H9 (cell line): ENCODE measurements around the gene PHOX2B. TPM values are rescaled to one million over a fixed set of nuclear protein-coding genes. Genes with fewer than 3 reads are reported as not detected.

Source experiments
- DNase-seq: peaks from one replicate; pipeline ENCODE4 v3.0.0-alpha.2; 2017
- H2AFZ ChIP-seq: one replicate; pipeline ENCODE4 v1.6.1; 2013; ENCODE audit warnings: mild to moderate bottlenecking, low read length, control low read depth, moderate library complexity
- H2AK5ac ChIP-seq: 2 replicates; pipeline ENCODE4 v1.6.1; 2013; ENCODE audit warnings: low read length, control low read depth, mixed read lengths; ENCODE audit not compliant: insufficient read length
- H2BK120ac ChIP-seq: one replicate; pipeline ENCODE4 v1.6.1; 2013; ENCODE audit warnings: low read depth, mild to moderate bottlenecking, low read length, control low read depth, inconsistent platforms; ENCODE audit not compliant: poor library complexity, severe bottlenecking
- H2BK12ac ChIP-seq: 2 replicates; pipeline ENCODE4 v1.6.1; 2013; ENCODE audit warnings: low read length, control low read depth, mixed read lengths, low read depth; ENCODE audit not compliant: insufficient read length
- H2BK15ac ChIP-seq: 2 replicates; pipeline ENCODE4 v1.6.1; 2013; ENCODE audit warnings: low read depth, low read length, control low read depth
- H2BK20ac ChIP-seq: one replicate; pipeline ENCODE4 v1.6.1; 2013; ENCODE audit warnings: low read depth, mild to moderate bottlenecking, low read length, control low read depth, inconsistent platforms; ENCODE audit not compliant: poor library complexity, severe bottlenecking
- H2BK5ac ChIP-seq: 2 replicates; pipeline ENCODE4 v1.6.1; 2013; ENCODE audit warnings: low read length, control low read depth, mixed read lengths; ENCODE audit not compliant: insufficient read length
- H3K14ac ChIP-seq: 2 replicates; pipeline ENCODE4 v1.6.1; 2013; ENCODE audit warnings: low read length, control low read depth; ENCODE audit not compliant: insufficient read depth
- H3K18ac ChIP-seq: 2 replicates; pipeline ENCODE4 v1.6.1; 2013; ENCODE audit warnings: low read depth, mild to moderate bottlenecking, mixed read lengths, low read length, control low read depth; ENCODE audit not compliant: insufficient read length
- H3K23ac ChIP-seq: 2 replicates; pipeline ENCODE4 v1.6.1; 2013; ENCODE audit warnings: low read length, control low read depth, mixed read lengths, low read depth; ENCODE audit not compliant: insufficient read length
- H3K23me2 ChIP-seq: 2 replicates; pipeline ENCODE4 v1.6.1; 2013; ENCODE audit warnings: low read depth, mild to moderate bottlenecking, mixed read lengths, low read length, control low read depth; ENCODE audit not compliant: insufficient read length, poor library complexity, severe bottlenecking
- H3K27ac ChIP-seq: 2 replicates; pipeline ENCODE4 v1.5.1; 2013; ENCODE audit warnings: low read length, control low read depth, mixed read lengths, low read depth; ENCODE audit not compliant: insufficient read length
- H3K27me3 ChIP-seq: 2 replicates; pipeline ENCODE4 v1.6.1; 2013; ENCODE audit warnings: low read length, control low read depth, inconsistent platforms; ENCODE audit not compliant: insufficient read depth
- H3K4ac ChIP-seq: 2 replicates; pipeline ENCODE4 v1.6.1; 2013; ENCODE audit warnings: low read depth, mild to moderate bottlenecking, control low read depth, inconsistent platforms, low read length, moderate library complexity
- H3K4me1 ChIP-seq: 2 replicates; pipeline ENCODE4 v1.6.1; 2013; ENCODE audit warnings: low read length, control low read depth, inconsistent platforms; ENCODE audit not compliant: insufficient read depth
- H3K4me2 ChIP-seq: 2 replicates; pipeline ENCODE4 v1.6.1; 2013; ENCODE audit warnings: low read length, control low read depth, mixed read lengths; ENCODE audit not compliant: insufficient read length, insufficient read depth
- H3K56ac ChIP-seq: 2 replicates; pipeline ENCODE4 v1.6.1; 2013; ENCODE audit warnings: low read depth, mild to moderate bottlenecking, mixed read lengths, low read length, control low read depth; ENCODE audit not compliant: insufficient read length
- H3K79me1 ChIP-seq: 2 replicates; pipeline ENCODE4 v1.6.1; 2013; ENCODE audit warnings: low read depth, mild to moderate bottlenecking, moderate library complexity, low read length, control low read depth, inconsistent platforms; ENCODE audit not compliant: insufficient read depth, poor library complexity, severe bottlenecking
- H3K79me2 ChIP-seq: 2 replicates; pipeline ENCODE4 v1.6.1; 2013; ENCODE audit warnings: low read length, control low read depth, inconsistent platforms; ENCODE audit not compliant: insufficient read depth
- H3K9ac ChIP-seq: 2 replicates; pipeline ENCODE4 v1.6.1; 2013; ENCODE audit warnings: low read length, control low read depth, mixed read lengths; ENCODE audit not compliant: insufficient read length; ENCODE audit errors: extremely low read depth
- H3K9me3 ChIP-seq: one replicate; pipeline ENCODE4 v1.6.1; 2013; ENCODE audit warnings: low read depth, low read length, inconsistent platforms; ENCODE audit not compliant: control insufficient read depth
- H3T11ph ChIP-seq: one replicate; pipeline ENCODE4 v1.6.1; 2013; ENCODE audit warnings: mild to moderate bottlenecking, low read length, control low read depth, inconsistent platforms
- H4K20me1 ChIP-seq: one replicate; pipeline ENCODE4 v1.6.1; 2013; ENCODE audit not compliant: control insufficient read depth, insufficient read length, insufficient read depth
- H4K5ac ChIP-seq: 2 replicates; pipeline ENCODE4 v1.6.1; 2013; ENCODE audit warnings: low read depth, mild to moderate bottlenecking, mixed read lengths, low read length, control low read depth; ENCODE audit not compliant: insufficient read length
- H4K8ac ChIP-seq: replicated peaks from 2 replicates; pipeline ENCODE4 v1.6.1; 2013; ENCODE audit warnings: low read length, control low read depth, mixed read lengths, low read depth; ENCODE audit not compliant: insufficient read length
- H4K91ac ChIP-seq: 2 replicates; pipeline ENCODE4 v1.6.1; 2013; ENCODE audit warnings: low read depth, mild to moderate bottlenecking, moderate library complexity, mixed read lengths, low read length, control low read depth; ENCODE audit not compliant: insufficient read length
- H3K27ac Mint-ChIP-seq, 3 experiments: 2 replicates in 2 of 3; 3 replicates in 1 of 3; pipeline ENCODE4 v1.8.0; 2020 to 2021; ENCODE audit warnings: mixed read lengths in 3 of 3, mild to moderate bottlenecking in 1 of 3, moderate library complexity in 1 of 3
- H3K27me3 Mint-ChIP-seq: 2 replicates; pipeline ENCODE4 v1.8.0; 2021; ENCODE audit warnings: low read depth, mild to moderate bottlenecking, moderate library complexity, mixed read lengths
- H3K36me3 Mint-ChIP-seq, 3 experiments: 2 replicates in 2 of 3; 3 replicates in 1 of 3; pipeline ENCODE4 v1.8.0; 2020 to 2021; ENCODE audit warnings: low read depth in 3 of 3, mixed read lengths in 3 of 3; ENCODE audit not compliant: insufficient read depth in 1 of 3
- H3K4me1 Mint-ChIP-seq, 2 experiments: 2 replicates each; pipeline ENCODE4 v1.8.0; 2020; ENCODE audit warnings: mixed read lengths in 2 of 2
- H3K4me3 Mint-ChIP-seq, 2 experiments: 2 replicates in 1 of 2; 3 replicates in 1 of 2; pipeline ENCODE4 v1.8.0; 2020 to 2021; ENCODE audit warnings: mild to moderate bottlenecking in 2 of 2, mixed read lengths in 2 of 2, moderate library complexity in 1 of 2
- H3K9me3 Mint-ChIP-seq, 2 experiments: 2 replicates in 1 of 2; 3 replicates in 1 of 2; pipeline ENCODE4 v1.8.0; 2020; ENCODE audit warnings: mild to moderate bottlenecking in 2 of 2, mixed read lengths in 2 of 2, moderate library complexity in 1 of 2
- WGBS: extraction: QIAGEN DNeasy Blood & Tissue Kit; methylation state at CpG from one replicate; pipeline ENCODE4 v1.1.7; 2013; ENCODE audit warnings: missing lambda C conversion rate, low lambda C conversion rate, mixed read lengths; ENCODE audit not compliant: insufficient read length; ENCODE audit errors: extremely low coverage; 5-methylcytosine and 5-hydroxymethylcytosine counted together
- total RNA-seq: library from RNA; stranded (reverse); gene quantifications from 2 replicates; pipeline ENCODE4 v1.2.1, GENCODE V29; 2021
- TF ChIP-seq, protein P1 (sequence below): fragments of 200-600 bp; sonication (generic); conservative IDR thresholded peaks from 3 replicates; pipeline ENCODE4 v1.8.0; 2021; ENCODE audit warnings: antibody characterized with exemption, mild to moderate bottlenecking

Gene PHOX2B
- total RNA-seq, 1 experiment from 2014 or later = not detected

DNA sequence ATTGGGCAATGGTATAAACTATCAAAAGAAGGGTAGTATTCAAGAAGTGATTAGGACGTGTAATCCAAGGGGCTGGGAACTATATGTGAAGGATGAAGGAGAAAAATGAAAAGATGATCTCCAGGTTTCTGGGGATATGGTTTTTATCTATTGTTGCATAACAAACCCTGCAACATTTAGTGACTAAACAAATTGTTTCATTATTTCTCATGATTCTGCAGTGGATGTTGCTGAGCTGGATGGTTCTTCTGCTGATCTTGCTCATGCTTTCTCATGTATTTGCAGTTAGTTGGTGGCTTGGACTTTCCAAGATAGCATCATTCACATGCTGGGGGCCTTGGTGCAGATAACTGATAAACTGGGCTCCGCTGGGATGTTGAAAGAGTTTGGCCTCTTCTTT, 29.1 kb downstream of the PHOX2B start:
- H4K91ac ChIP-seq = no peak overlapping the region
- H2AK5ac ChIP-seq = no peak overlapping the region
- Mint-ChIP-seq H3K27me3 (peaks cover 73% of the 10 kb centered on the region), H3K4me3 (no peak overlapping the region), H3K27ac (no peak overlapping the region), H3K4me1 (no peaks in the 10 kb centered on the region), H3K36me3 (no peaks in the 10 kb centered on the region), H3K9me3 (no peaks in the 10 kb centered on the region)
- no peak overlapping the region for H3K27ac ChIP-seq
- H3K14ac ChIP-seq = no peak overlapping the region
- H3K27me3 ChIP-seq = 0 out of 2 replicates have a peak, but pooled peaks cover 3% of the 10 kb centered on the region
- no peak overlapping the region for H3K4me2 ChIP-seq
- no peak overlapping the region for H4K5ac ChIP-seq
- no peaks in the 10 kb centered on the region for H3K79me1 ChIP-seq
- TF ChIP-seq, protein P1, sequence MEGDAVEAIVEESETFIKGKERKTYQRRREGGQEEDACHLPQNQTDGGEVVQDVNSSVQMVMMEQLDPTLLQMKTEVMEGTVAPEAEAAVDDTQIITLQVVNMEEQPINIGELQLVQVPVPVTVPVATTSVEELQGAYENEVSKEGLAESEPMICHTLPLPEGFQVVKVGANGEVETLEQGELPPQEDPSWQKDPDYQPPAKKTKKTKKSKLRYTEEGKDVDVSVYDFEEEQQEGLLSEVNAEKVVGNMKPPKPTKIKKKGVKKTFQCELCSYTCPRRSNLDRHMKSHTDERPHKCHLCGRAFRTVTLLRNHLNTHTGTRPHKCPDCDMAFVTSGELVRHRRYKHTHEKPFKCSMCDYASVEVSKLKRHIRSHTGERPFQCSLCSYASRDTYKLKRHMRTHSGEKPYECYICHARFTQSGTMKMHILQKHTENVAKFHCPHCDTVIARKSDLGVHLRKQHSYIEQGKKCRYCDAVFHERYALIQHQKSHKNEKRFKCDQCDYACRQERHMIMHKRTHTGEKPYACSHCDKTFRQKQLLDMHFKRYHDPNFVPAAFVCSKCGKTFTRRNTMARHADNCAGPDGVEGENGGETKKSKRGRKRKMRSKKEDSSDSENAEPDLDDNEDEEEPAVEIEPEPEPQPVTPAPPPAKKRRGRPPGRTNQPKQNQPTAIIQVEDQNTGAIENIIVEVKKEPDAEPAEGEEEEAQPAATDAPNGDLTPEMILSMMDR = no peak
- no peak overlapping the region for H2BK5ac ChIP-seq
- no peaks in the 10 kb centered on the region for H3K4me1 ChIP-seq
- H2AFZ ChIP-seq = no peak overlapping the region
- no peak overlapping the region for H3K56ac ChIP-seq
- H3K23me2 ChIP-seq = no peaks in the 10 kb centered on the region
- H4K20me1 ChIP-seq = no peaks in the 10 kb centered on the region
- no peak overlapping the region for H3K23ac ChIP-seq
- no peak overlapping the region for H4K8ac ChIP-seq
- no peak overlapping the region for H3K18ac ChIP-seq
- H3T11ph ChIP-seq = no peak overlapping the region
- no CpG with 5 or more reads among the region's 2 CpGs for whole genome bisulfite sequencing
- no peak overlapping the region for H3K4ac ChIP-seq
- H2BK20ac ChIP-seq = no peak overlapping the region
- H3K9me3 ChIP-seq = no peaks in the 10 kb centered on the region
- no peak for DNase-seq
- no peaks in the 10 kb centered on the region for H3K79me2 ChIP-seq
- no peak overlapping the region for H2BK120ac ChIP-seq
- H2BK12ac ChIP-seq = no peak overlapping the region
- H2BK15ac ChIP-seq = no peak overlapping the region
- H3K9ac ChIP-seq = no peak overlapping the region
